ENCODE measurements around the gene PSORS1C1.
A peak's percentile ranks its signal among the peaks of the same experiment; 100 is the strongest.
"Not testable (repeated sequence)": the region's sequence is repeated elsewhere in the genome, so short reads cannot be mapped to it uniquely, and the experiment has no call there.

PSORS1C1 gene, protein sequence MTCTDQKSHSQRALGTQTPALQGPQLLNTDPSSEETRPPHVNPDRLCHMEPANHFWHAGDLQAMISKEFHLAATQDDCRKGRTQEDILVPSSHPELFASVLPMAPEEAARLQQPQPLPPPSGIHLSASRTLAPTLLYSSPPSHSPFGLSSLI

GRCh38 chr6:31114541-31114878 lies at the start of gene PSORS1C1:
TSS of gene PSORS1C1 (plus strand) at chr6:31114800. CDS start at chr6:31129633, 14,833 bp downstream.
- DNase-seq: peak in 27 of 42 donors; percentile 7 to 73 (median 48)
- intact Hi-C loops (cut with DNase I): no loop called here

- no peak for DNase-seq
- intact Hi-C loops (cut with DNase I): no loop called here
These were observed 49.0 kb upstream of the PSORS1C1 start for GRCh38 chr6:31065556-31065955.

GRCh38 chr6:31067028-31067427 lies 47.6 kb upstream of the PSORS1C1 start:
- intact Hi-C loops (cut with DNase I): not testable (repeated sequence)
- peak in 6 of 42 donors; percentile 15 to 46 (median 21) for DNase-seq

DNA sequence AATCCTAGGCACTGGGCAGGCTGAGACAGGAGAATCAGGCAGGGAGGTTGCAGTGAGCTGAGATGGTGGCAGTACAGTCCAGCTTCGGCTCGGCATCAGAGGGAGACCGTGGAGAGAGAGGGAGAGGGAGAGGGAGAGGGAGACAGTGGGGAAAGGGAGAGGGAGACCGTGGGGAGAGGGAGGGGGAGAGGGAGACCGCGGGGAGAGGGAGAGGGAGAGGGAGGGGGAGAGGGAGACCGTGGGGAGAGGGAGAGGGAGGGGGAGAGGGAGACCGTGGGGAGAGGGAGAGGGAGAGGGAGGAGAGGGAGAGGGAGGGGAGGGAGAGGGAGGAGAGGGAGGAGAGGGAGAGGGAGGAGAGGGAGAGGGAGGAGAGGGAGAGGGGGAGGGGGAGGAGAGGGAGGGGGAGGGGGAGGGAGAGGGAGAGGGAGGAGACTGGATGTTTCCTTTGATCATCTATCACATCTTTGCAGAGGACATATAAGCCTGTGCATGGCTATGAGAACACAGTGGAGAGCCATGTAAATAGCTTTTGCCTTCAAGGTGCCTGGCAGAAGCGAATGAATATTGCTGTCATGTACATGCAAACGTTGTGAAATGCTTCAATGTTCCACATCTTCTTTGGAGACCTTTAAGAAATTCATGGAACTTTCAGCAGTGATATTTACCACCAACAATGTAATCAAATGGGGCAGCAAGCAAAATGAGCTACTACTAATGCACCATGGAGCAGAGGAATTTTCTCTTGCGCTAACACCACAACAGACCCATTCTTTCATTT lies 46.5 kb upstream of the PSORS1C1 start:
- DNase-seq: peak in 22 of 42 donors; percentile 30 to 77 (median 48)
- intact Hi-C loops (cut with DNase I): loop anchor here (2.0 kb wide), 1 partner anchor 153 kb away; the partner anchor contains the start of gene VARS2

- intact Hi-C loops (cut with DNase I): loop anchor here (2.0 kb wide), 1 partner anchor 154 kb away; the partner anchor contains the start of gene VARS2
- peak; percentile 64 to 96 (median 87) for DNase-seq
These were observed 45.8 kb upstream of the PSORS1C1 start for GRCh38 chr6:31068669-31069340.

DNA sequence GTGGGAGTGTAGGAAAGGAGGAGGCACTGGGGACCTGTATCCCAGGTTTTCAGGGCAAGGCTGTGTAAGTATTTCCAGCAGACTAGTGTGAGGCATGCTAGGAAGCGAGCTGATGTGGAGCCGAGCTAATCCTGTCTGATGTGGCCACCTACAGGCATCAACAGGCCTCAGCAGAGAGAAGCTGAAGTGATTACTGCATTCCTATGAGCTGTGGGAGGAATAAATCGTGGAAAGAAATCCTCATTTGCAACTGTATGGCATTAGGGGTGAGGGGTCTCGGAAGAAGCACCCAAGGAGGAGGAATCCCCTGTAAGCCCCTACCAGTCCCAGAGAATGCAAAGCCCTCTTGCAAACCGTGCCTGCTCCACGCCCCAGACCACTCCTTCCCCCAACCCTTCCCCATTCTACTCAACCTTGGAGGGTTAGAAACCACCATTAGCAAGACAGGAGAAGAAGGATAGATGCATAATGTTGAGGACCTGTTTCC lies 43.8 kb upstream of the PSORS1C1 start:
- peak; percentile 42 to 96 (median 81) for DNase-seq
- intact Hi-C loops (cut with DNase I): no loop called here

GRCh38 chr6:31074401-31074800 lies 40.2 kb upstream of the PSORS1C1 start:
- intact Hi-C loops (cut with DNase I): no loop called here
- no peak for DNase-seq

DNA sequence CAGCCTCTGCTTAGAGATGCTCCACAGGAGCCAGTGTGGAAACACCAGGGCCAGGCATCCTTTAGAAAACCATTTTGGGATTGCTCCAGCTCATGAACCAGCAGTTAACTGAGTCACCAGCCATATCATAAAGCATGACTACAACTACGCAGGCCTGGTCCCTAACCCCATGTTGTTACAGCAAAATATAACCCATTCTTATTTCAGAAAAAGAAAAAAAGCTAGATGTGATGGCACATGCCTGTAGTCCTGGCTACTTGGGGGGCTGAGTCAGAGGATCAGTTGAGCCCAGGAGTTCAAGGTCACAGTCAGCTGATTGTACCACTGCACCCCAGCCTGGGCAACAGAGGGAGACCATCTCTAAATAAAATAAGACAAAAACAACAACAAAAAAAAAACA lies 39.1 kb upstream of the PSORS1C1 start:
- DNase-seq: no peak
- intact Hi-C loops (cut with DNase I): no loop called here

DNA sequence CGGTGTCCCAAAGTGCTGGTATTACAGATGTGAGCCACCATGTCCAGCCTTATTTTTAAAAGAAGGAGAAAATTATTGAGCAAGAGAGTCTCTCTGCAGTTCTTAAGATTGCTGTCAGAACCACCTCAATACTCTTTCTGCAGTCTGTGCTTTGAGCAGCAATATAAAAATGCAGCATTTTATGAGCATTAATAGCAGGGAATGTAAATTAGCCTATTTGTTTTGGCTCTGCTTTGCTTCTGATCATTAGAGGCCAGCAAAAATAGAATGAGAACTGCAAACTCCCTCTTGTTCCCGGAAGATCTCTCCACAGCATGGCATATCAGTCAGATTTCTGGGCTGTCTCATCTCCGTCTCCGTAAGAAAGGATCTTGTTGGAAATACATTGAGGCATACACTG lies 38.0 kb upstream of the PSORS1C1 start:
- intact Hi-C loops (cut with DNase I): no loop called here
- DNase-seq: no peak

- DNase-seq: peak; percentile 46 to 91 (median 80)
- intact Hi-C loops (cut with DNase I): loop anchor here (5.0 kb wide), 1 partner anchor 252 kb away; no protein-coding TSS in a partner anchor
These were observed 34.8 kb upstream of the PSORS1C1 start for GRCh38 chr6:31079656-31080261.

GRCh38 chr6:31081872-31082271 lies 32.7 kb upstream of the PSORS1C1 start:
- intact Hi-C loops (cut with DNase I): loop anchor here (5.0 kb wide), 1 partner anchor 255 kb away; no protein-coding TSS in a partner anchor
- no peak for DNase-seq

DNA sequence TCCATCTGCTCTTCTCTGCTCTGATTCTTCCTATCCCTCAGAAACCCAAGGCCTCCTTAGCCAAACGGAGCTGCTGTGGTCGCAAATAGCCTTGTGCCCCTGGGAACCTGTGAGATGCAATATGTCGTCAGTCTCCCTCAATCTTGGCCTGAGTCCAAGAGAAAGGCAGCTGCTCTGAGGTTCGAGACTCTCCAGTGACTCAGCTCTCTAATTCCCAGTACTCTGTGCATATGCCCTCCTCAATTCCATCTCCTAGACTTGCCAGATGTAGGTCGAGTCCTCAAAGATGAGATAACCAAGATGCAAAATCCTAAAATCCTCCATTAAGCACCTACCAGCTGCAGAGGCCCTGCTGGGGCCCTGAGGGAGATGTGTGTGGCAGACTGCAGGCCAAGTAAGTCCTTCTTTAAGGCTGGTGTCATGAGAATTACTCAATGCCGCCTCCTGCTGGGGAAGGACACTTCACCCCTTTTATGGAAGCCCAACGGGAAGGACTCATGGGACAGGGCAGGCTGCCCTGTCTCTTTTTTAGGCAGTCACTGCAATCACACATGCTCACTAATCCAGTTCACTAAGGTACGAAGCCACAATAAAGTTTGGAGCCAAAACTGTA lies 30.8 kb upstream of the PSORS1C1 start:
- intact Hi-C loops (cut with DNase I): loop anchor here (5.0 kb wide), 1 partner anchor 257 kb away; no protein-coding TSS in a partner anchor
- peak in 14 of 42 donors; percentile 16 to 57 (median 40) for DNase-seq

- intact Hi-C loops (cut with DNase I): no loop called here
- no peak for DNase-seq
These were observed 27.7 kb upstream of the PSORS1C1 start for GRCh38 chr6:31086788-31087440.

- DNase-seq: peak; percentile 56 to 96 (median 89)
- intact Hi-C loops (cut with DNase I): no loop called here
These were observed 27.0 kb upstream of the PSORS1C1 start for GRCh38 chr6:31087494-31088089.

DNA sequence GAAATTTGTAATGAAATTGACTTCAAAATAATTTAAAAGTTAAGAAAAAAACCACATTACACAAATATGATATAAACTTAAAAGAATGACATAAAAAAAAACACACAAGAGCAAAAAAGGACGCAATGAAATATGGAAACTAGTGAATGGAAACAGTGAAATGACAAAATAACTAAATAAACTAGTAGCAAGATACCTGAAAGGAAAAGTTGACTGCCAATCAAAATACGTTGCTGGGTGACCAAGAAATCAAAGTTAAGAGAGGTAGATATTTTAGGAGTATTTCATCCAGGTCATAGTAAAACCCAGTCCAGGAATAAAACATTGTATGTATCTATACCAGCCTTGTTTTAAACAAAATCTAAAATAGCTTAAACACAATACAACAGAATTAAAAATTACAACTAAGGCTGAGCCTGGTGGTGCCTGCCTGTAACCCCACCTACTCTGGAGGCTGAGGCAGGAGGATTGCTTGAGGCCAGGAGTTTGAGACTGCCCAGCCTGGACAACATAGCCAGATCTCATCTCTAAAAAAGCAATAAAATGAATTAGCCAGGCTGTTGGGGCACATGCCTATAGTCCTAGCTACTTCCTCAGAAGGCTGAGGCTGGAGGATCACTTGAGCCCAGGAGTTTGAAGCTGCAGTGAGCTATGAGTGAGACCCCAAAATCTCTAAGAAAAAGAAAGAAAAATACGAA lies 24.2 kb upstream of the PSORS1C1 start:
- intact Hi-C loops (cut with DNase I): no loop called here
- DNase-seq: no peak

GRCh38 chr6:31090973-31091364 lies 23.6 kb upstream of the PSORS1C1 start:
- intact Hi-C loops (cut with DNase I): no loop called here
- no peak for DNase-seq

DNA sequence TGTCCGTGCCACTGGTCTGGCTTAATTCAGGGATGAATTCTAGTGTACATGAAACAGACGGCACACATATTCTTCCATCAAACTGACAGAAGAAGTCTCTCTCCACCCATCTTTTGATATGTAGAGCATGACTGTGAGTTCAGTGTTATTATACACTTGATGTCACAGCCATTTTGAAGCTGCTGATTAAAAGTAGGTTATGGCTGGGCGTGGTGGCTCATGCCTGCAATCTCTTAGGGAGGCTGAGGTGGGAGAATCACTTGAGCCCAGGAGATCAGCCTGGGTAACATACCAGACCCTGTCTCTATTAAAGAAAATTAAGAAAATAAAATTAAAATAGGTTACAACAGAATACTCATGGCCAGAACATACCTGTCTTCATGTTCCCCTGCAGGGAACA lies 22.9 kb upstream of the PSORS1C1 start:
- intact Hi-C loops (cut with DNase I): no loop called here
- no peak for DNase-seq

Data from head of caudate nucleus (tissue), 42 donors.